Upper lobe of right lung (tissue), 1 donor: ENCODE measurements around the gene B3GNT8. TPM values are rescaled to one million over a fixed set of nuclear protein-coding genes. Genes with fewer than 3 reads are reported as not detected.

Experiments
- ATAC-seq: fragments of 200-7000 bp; cut with Tn5 transposase; one replicate; pipeline ENCODE4 v1.9.1; 2020; ENCODE audit warnings: mild to moderate bottlenecking, moderate library complexity
- DNase-seq: peaks from one replicate; pipeline ENCODE4 v3.0.0-alpha.2; 2020
- H3K27ac ChIP-seq: fragments of 200-600 bp; one replicate; pipeline ENCODE4 v1.8.0; 2022
- H3K27me3 ChIP-seq: fragments of 200-600 bp; one replicate; pipeline ENCODE4 v1.8.0; 2022; ENCODE audit warnings: mild to moderate bottlenecking
- H3K36me3 ChIP-seq: fragments of 200-600 bp; one replicate; pipeline ENCODE4 v1.8.0; 2022
- H3K4me1 ChIP-seq: fragments of 200-600 bp; one replicate; pipeline ENCODE4 v1.8.0; 2022
- H3K4me3 ChIP-seq: fragments of 200-600 bp; one replicate; pipeline ENCODE4 v1.8.0; 2022; ENCODE audit warnings: mild to moderate bottlenecking
- H3K9me3 ChIP-seq: fragments of 200-600 bp; one replicate; pipeline ENCODE4 v1.8.0; 2022
- CTCF ChIP-seq: fragments of 200-600 bp; IDR thresholded peaks from one replicate; pipeline ENCODE4 v1.8.0; 2022; ENCODE audit warnings: antibody characterized with exemption
- intact Hi-C: fragments of 100-400 bp; cut with DNase I; formaldehyde crosslinking; loops from one replicate; pipeline ENCODE4 v1.11.0; 2022
- total RNA-seq: library from RNA; stranded (reverse); fragmentation: NEBNext Ultra II Directional; extraction: Animal tissue kit (Norgen Biotek cat#: 25700); gene quantifications from one replicate; pipeline ENCODE4 v1.2.1, GENCODE V29; 2021
- donor health status: DM: no; HTN: yes; CAD: no; lungs with severe emphysema.

The B3GNT8 gene
- total RNA-seq, 1 donor from 2014 or later: 31.3 TPM

- DNase-seq (no peak), ATAC-seq (no peak)
- Histone ChIP-seq H3K4me3 (no peak overlapping the region), H3K9me3 (no peaks in the 10 kb centered on the region), H3K4me1 (peaks cover 35% of the 10 kb centered on the region), H3K27ac (no peak overlapping the region), H3K27me3 (no peaks in the 10 kb centered on the region), H3K36me3 (peaks cover 11% of the 10 kb centered on the region)
- TF ChIP-seq CTCF: no peak
- intact Hi-C loops: no loop called here
These were observed 23.8 kb downstream of the B3GNT8 start for GRCh38 chr19:41403181-41403970.

GRCh38 chr19:41402010-41402409 lies 25.2 kb downstream of the B3GNT8 start:
- H3K27me3 ChIP-seq: no peaks in the 10 kb centered on the region
- DNase-seq (no peak), ATAC-seq (no peak)
- H3K36me3 ChIP-seq: peaks cover 11% of the 10 kb centered on the region
- H3K4me1 ChIP-seq: peaks cover 24% of the 10 kb centered on the region
- H3K27ac ChIP-seq: no peak overlapping the region
- intact Hi-C loops: no loop called here
- no peak for TF ChIP-seq CTCF
- H3K9me3 ChIP-seq: no peaks in the 10 kb centered on the region
- H3K4me3 ChIP-seq: no peak overlapping the region

- TF ChIP-seq CTCF: no peak
- Histone ChIP-seq H3K9me3 (no peaks in the 10 kb centered on the region), H3K4me1 (peaks cover 20% of the 10 kb centered on the region), H3K27ac (no peak overlapping the region), H3K36me3 (peaks cover 11% of the 10 kb centered on the region), H3K4me3 (no peak overlapping the region), H3K27me3 (no peaks in the 10 kb centered on the region)
- no peak for DNase-seq
- intact Hi-C loops: no loop called here
- ATAC-seq: no peak
These were observed 25.7 kb downstream of the B3GNT8 start for GRCh38 chr19:41401483-41401882.

- intact Hi-C loops: no loop called here
- Histone ChIP-seq H3K27me3 (no peaks in the 10 kb centered on the region), H3K4me1 (peaks cover 19% of the 10 kb centered on the region), H3K36me3 (peaks cover 11% of the 10 kb centered on the region), H3K27ac (no peak overlapping the region), H3K9me3 (no peaks in the 10 kb centered on the region), H3K4me3 (no peak overlapping the region)
- ATAC-seq: no peak
- DNase-seq: no peak
- TF ChIP-seq CTCF: no peak
These were observed 27.6 kb downstream of the B3GNT8 start for GRCh38 chr19:41399525-41399924.

- ATAC-seq (no peak), DNase-seq (no peak)
- H3K4me3 ChIP-seq: peak overlapping the region; percentile 76
- no peak overlapping the region for H3K27ac ChIP-seq
- H3K36me3 ChIP-seq: peaks cover 11% of the 10 kb centered on the region
- no peak for TF ChIP-seq CTCF
- no peaks in the 10 kb centered on the region for H3K27me3 ChIP-seq
- H3K4me1 ChIP-seq: peaks cover 19% of the 10 kb centered on the region
- intact Hi-C loops: no loop called here
- no peaks in the 10 kb centered on the region for H3K9me3 ChIP-seq
These were observed 28.1 kb downstream of the B3GNT8 start for GRCh38 chr19:41399091-41399490.

GRCh38 chr19:41398598-41398997 lies 28.6 kb downstream of the B3GNT8 start:
- no peak for TF ChIP-seq CTCF
- H3K4me1 ChIP-seq: peaks cover 19% of the 10 kb centered on the region
- H3K36me3 ChIP-seq: peaks cover 8% of the 10 kb centered on the region
- peak overlapping the region; percentile 96 for H3K27ac ChIP-seq
- H3K27me3 ChIP-seq: no peaks in the 10 kb centered on the region
- DNase-seq: no peak
- peak overlapping the region; percentile 76 for H3K4me3 ChIP-seq
- no peaks in the 10 kb centered on the region for H3K9me3 ChIP-seq
- intact Hi-C loops: no loop called here
- no peak for ATAC-seq
